Hematopoietic multipotent progenitor cell treated with erythropoietin and hydrocortisone succinate and interleukin-3 and kit ligand, for 4 days (in vitro differentiated cells): ENCODE results near the gene ZNRF3.
"Not testable (repeated sequence)": the region's sequence is repeated elsewhere in the genome, so short reads cannot be mapped to it uniquely, and the experiment has no call there.

ENCODE experiments used
- DNase-seq: peaks from one replicate; pipeline ENCODE4 v3.0.0-alpha.2; 2015

ZNRF3 gene

GRCh38 chr22:28935140-28935539, 51.8 kb downstream of the ZNRF3 start:
- no peak for DNase-seq

GRCh38 chr22:28935713-28936112, 52.3 kb downstream of the ZNRF3 start:
- peak; percentile 22 for DNase-seq

GRCh38 chr22:28936200-28936599, 52.8 kb downstream of the ZNRF3 start:
- DNase-seq, result no peak

GRCh38 chr22:28937206-28938025, 54.0 kb downstream of the ZNRF3 start:
- DNase-seq, result no peak

- no peak for DNase-seq
Observed at GRCh38 chr22:28938286-28938833, 55.0 kb downstream of the ZNRF3 start.

- DNase-seq, result no peak
Observed at GRCh38 chr22:28939394-28939793, 56.0 kb downstream of the ZNRF3 start.

GRCh38 chr22:28939932-28940331, 56.6 kb downstream of the ZNRF3 start:
- no peak for DNase-seq

GRCh38 chr22:28940441-28940840, 57.1 kb downstream of the ZNRF3 start:
- no peak for DNase-seq

GRCh38 chr22:28942333-28942732, 59.0 kb downstream of the ZNRF3 start:
- DNase-seq, result no peak

GRCh38 chr22:28942801-28943500, 59.6 kb downstream of the ZNRF3 start:
- DNase-seq, result no peak

GRCh38 chr22:28943501-28943879, 60.1 kb downstream of the ZNRF3 start:
- peak; percentile 70 for DNase-seq

GRCh38 chr22:28947125-28947524, 63.8 kb downstream of the ZNRF3 start:
- no peak for DNase-seq

GRCh38 chr22:28948424-28948823, 65.1 kb downstream of the ZNRF3 start:
- DNase-seq, result no peak

GRCh38 chr22:28948860-28949551, 65.6 kb downstream of the ZNRF3 start:
- not testable (repeated sequence) for DNase-seq

- no peak for DNase-seq
Observed at GRCh38 chr22:28949788-28950187, 66.4 kb downstream of the ZNRF3 start.

GRCh38 chr22:28950617-28951411, 67.4 kb downstream of the ZNRF3 start:
- DNase-seq, result no peak

- DNase-seq, result no peak
Observed at GRCh38 chr22:28951530-28951929, 68.2 kb downstream of the ZNRF3 start.

GRCh38 chr22:28951969-28952521, 68.7 kb downstream of the ZNRF3 start:
- DNase-seq, result no peak

- no peak for DNase-seq
Observed at GRCh38 chr22:28952857-28953256, 69.5 kb downstream of the ZNRF3 start.

- no peak for DNase-seq
Observed at GRCh38 chr22:28953403-28953802, 70.0 kb downstream of the ZNRF3 start.

- DNase-seq, result no peak
Observed at GRCh38 chr22:28953976-28954880, 70.9 kb downstream of the ZNRF3 start.
